Stimulated activated CD8-positive, alpha-beta memory T cell treated with anti-CD3 and anti-CD28 coated beads, Interleukin-4, amount 100 ng/mL, for 48 hours (primary cell): ENCODE results near the gene PAQR5.
"Not testable (repeated sequence)": the region's sequence is repeated elsewhere in the genome, so short reads cannot be mapped to it uniquely, and the experiment has no call there.

Experiments
- DNase-seq: peaks from one replicate; pipeline ENCODE4 v3.0.0-alpha.2; 2020

PAQR5 gene

GRCh38 chr15:69293741-69294615 is 4.7 kb upstream of the PAQR5 start:
- DNase-seq: no peak

- DNase-seq: no peak
These were observed 2.1 kb upstream of the PAQR5 start for GRCh38 chr15:69296606-69297005.

GRCh38 chr15:69297642-69298353 is 914 bp upstream of the PAQR5 start:
- DNase-seq: no peak

- no peak for DNase-seq
These were observed 387 bp upstream of the PAQR5 start for GRCh38 chr15:69298354-69298696.

GRCh38 chr15:69299451-69299886 is 757 bp downstream of the PAQR5 start:
- no peak for DNase-seq

- no peak for DNase-seq
These were observed 1.4 kb downstream of the PAQR5 start for GRCh38 chr15:69299943-69300588.

GRCh38 chr15:69301101-69301500 is 2.4 kb downstream of the PAQR5 start:
- not testable (repeated sequence) for DNase-seq

GRCh38 chr15:69302087-69302486 is 3.4 kb downstream of the PAQR5 start:
- not testable (repeated sequence) for DNase-seq

GRCh38 chr15:69302929-69303328 is 4.2 kb downstream of the PAQR5 start:
- DNase-seq: no peak

GRCh38 chr15:69303337-69304181 is 4.8 kb downstream of the PAQR5 start:
- DNase-seq: no peak

- no peak for DNase-seq
These were observed 5.5 kb downstream of the PAQR5 start for GRCh38 chr15:69304182-69304545.

- no peak for DNase-seq
These were observed 6.7 kb downstream of the PAQR5 start for GRCh38 chr15:69305204-69305931.

- no peak for DNase-seq
These were observed 7.3 kb downstream of the PAQR5 start for GRCh38 chr15:69305933-69306568.

GRCh38 chr15:69307939-69308338 is 9.2 kb downstream of the PAQR5 start:
- DNase-seq: no peak

GRCh38 chr15:69308949-69309348 is 10.2 kb downstream of the PAQR5 start:
- no peak for DNase-seq

- no peak for DNase-seq
These were observed 12.6 kb downstream of the PAQR5 start for GRCh38 chr15:69311319-69311721.

GRCh38 chr15:69313432-69314000 is 14.8 kb downstream of the PAQR5 start:
- no peak for DNase-seq

GRCh38 chr15:69314131-69314530 is 15.4 kb downstream of the PAQR5 start:
- no peak for DNase-seq

- DNase-seq: no peak
These were observed 16.0 kb downstream of the PAQR5 start for GRCh38 chr15:69314736-69315135.

- no peak for DNase-seq
These were observed 16.8 kb downstream of the PAQR5 start for GRCh38 chr15:69315402-69316110.

GRCh38 chr15:69316291-69316690 is 17.6 kb downstream of the PAQR5 start:
- no peak for DNase-seq
